Stimulated activated CD8-positive, alpha-beta memory T cell treated with anti-CD3 and anti-CD28 coated beads, Interleukin-4, amount 100 ng/mL, for 1 hour (primary cell): ENCODE measurements around the gene DSG2.
"Not testable (repeated sequence)": the region's sequence is repeated elsewhere in the genome, so short reads cannot be mapped to it uniquely, and the experiment has no call there.

Experiments used
- DNase-seq, 2 donors: peaks; one replicate each; pipeline ENCODE4 v3.0.0-alpha.2; 2020; ENCODE audit warnings: low read depth in 2 of 2, low spot score in 1 of 2

DSG2 gene

GRCh38 chr18:31500051-31500688 lies 2.2 kb downstream of the DSG2 start:
- DNase-seq = no peak

- DNase-seq = no peak
Observed at GRCh38 chr18:31503011-31503410, 5.0 kb downstream of the DSG2 start.

- DNase-seq = no peak
Observed at GRCh38 chr18:31504455-31505147, 6.6 kb downstream of the DSG2 start.

- DNase-seq = no peak
Observed at GRCh38 chr18:31505156-31505555, 7.2 kb downstream of the DSG2 start.

GRCh38 chr18:31506024-31506742 lies 8.2 kb downstream of the DSG2 start:
- DNase-seq = no peak

- not testable (repeated sequence) for DNase-seq
Observed at GRCh38 chr18:31507124-31507523, 9.1 kb downstream of the DSG2 start.

- DNase-seq = no peak
Observed at GRCh38 chr18:31508781-31509180, 10.8 kb downstream of the DSG2 start.

GRCh38 chr18:31509571-31509970 lies 11.6 kb downstream of the DSG2 start:
- DNase-seq = no peak

- DNase-seq = no peak
Observed at GRCh38 chr18:31510319-31510718, 12.3 kb downstream of the DSG2 start.

GRCh38 chr18:31511098-31511497 lies 13.1 kb downstream of the DSG2 start:
- DNase-seq = no peak

- no peak for DNase-seq
Observed at GRCh38 chr18:31512203-31512764, 14.3 kb downstream of the DSG2 start.

GRCh38 chr18:31513189-31513935 lies 15.4 kb downstream of the DSG2 start:
- no peak for DNase-seq

GRCh38 chr18:31516437-31516836 lies 18.5 kb downstream of the DSG2 start:
- DNase-seq = no peak

- DNase-seq = no peak
Observed at GRCh38 chr18:31526374-31526773, 28.4 kb downstream of the DSG2 start.

GRCh38 chr18:31533236-31533635 lies 35.3 kb downstream of the DSG2 start:
- DNase-seq = no peak

- no peak for DNase-seq
Observed at GRCh38 chr18:31538837-31539236, 40.9 kb downstream of the DSG2 start.

- no peak for DNase-seq
Observed at GRCh38 chr18:31546476-31546875, 48.5 kb downstream of the DSG2 start.

GRCh38 chr18:31548853-31549252 lies 50.9 kb downstream of the DSG2 start:
- DNase-seq = no peak

GRCh38 chr18:31549416-31549815 lies 51.4 kb downstream of the DSG2 start:
- no peak for DNase-seq

GRCh38 chr18:31551883-31552282 lies 53.9 kb downstream of the DSG2 start:
- no peak for DNase-seq

GRCh38 chr18:31553800-31554199 lies 55.8 kb downstream of the DSG2 start:
- no peak for DNase-seq
